ENCODE data around the gene ZNF23.

ZNF23 gene

DNA sequence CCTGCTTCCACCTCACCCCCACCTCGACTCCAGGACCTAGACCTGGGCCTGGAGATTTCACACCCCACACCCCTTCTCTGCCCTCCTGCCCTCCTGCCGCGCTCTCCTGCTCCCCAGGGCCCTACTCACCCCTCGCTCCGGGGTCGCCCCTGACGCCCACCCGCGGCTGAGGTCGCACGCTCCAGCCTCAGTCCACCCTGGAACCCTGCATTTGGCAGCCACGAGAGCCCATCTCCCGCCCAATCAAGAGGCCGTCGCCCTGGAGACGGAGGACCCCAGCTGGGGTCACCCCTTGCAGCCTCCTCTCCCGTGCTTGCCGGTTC lies 36.3 kb downstream of the ZNF23 start:
- no peak for DNase-seq

DNA sequence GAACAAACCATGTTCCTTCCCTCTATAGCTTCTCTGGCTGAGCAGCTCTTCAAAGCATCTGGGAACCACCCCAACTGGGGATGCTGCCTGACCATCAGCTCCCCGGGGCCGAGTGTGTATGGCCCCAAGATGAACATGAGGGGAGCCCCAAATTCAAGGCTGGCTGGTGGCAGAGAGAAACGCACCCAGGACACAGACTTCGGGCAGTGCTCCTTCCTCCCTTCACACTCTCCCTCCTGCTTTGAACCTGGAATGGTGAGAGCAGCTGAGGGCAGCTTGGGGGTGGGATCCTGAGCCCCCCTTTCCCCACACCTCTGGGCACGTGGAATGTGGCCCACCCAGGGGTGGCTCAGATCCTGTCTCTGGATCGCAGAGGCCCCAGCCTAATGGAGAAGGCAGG lies 37.4 kb downstream of the ZNF23 start:
- DNase-seq: no peak

DNA sequence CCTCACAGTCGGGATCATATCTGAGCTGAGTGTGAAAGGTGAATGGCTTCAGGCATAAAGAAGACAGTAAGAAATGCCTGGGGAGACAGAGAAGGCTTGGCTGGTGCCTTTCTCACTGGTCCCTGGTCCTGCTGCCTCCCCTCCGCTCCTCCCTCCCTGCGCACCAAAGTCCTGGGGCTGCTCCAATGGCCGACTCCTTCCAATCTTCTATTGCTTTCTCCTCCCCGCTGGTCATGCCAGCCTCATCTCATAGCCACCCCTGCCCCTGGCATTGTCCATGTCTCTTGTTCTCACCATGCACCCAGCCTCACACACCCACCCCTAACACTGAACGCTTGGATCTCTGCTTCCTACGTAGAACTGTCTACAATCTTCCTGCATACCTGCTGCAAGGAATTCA lies 38.2 kb downstream of the ZNF23 start:
- DNase-seq: no peak

DNA sequence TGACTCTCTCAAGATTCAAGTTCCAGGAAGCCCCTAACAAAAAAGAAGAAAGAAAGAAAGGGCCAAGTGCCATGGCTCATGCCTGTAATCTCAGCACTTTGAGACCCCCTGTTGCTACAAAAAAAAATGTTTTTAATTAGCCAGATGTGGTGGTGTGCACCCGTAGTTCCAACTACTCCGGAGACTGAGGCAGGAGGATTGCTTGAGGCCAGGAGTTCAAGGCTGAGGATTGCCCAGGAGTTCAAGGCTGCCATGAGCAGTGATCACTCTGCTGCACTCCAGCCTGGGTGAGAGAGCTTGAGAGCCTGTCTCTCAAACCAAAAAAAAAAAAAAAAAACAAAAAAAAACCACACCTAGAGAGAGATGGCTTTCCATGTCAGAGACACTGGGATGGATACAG lies 39.0 kb downstream of the ZNF23 start:
- DNase-seq: no peak

DNA sequence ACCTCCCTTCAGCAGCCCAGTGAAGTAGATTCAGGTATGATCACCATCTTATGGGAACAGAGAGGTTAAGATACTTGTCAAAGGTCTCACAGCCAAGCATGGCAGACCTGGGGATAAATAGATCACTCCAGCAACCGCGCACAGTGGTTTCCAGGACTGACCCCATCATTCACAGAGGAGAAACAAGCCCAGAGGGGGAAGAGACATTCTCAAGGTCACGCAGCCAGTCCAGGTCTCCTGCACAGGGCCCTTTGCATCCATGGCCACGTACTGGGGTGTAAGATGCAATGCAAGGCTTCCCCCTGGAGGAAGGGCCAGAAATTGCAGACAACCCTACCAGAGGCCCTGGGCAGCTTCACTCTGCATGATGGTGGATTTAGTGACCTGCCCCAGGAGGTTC lies 40.1 kb downstream of the ZNF23 start:
- peak; percentile 42 for DNase-seq

DNA sequence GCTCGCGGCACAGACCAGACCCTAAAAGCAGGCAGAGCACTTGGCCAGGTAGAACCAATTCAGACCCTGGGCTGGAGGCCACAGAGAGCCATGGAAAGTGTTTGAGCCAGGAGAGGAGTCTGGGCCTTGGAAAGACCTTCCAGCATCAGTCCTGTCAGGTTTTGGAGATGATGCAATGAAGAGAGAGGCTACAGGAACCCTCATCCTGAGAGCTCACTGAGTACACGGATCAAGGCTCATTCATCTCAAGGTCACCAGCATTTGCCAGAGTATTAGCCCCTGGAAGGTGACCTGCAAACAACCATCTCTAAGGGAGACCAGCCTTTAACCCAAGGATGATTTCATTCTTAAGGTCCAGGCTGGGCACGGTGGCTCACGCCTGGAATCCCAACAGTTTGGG lies 48.0 kb downstream of the ZNF23 start:
- no peak for DNase-seq

DNA sequence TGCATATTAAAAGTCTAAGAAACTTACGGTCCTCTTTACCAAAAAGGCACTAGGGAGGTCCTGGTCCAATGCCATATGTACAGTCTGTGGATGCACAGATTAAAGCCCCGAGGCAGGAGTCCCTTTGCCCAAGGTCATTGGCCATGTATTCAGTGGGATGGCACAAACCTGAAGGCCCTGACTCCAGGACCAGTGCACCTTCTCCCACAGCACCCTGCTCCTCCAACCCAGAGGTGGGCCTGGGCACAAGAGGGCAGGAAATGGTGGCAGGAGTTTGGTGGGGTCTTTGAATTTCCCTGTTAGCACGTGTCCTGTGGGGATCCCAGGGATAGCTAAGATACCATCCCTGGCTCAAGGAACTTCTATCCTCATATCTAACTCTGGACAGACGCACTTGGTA lies 48.7 kb downstream of the ZNF23 start:
- DNase-seq: no peak

DNA sequence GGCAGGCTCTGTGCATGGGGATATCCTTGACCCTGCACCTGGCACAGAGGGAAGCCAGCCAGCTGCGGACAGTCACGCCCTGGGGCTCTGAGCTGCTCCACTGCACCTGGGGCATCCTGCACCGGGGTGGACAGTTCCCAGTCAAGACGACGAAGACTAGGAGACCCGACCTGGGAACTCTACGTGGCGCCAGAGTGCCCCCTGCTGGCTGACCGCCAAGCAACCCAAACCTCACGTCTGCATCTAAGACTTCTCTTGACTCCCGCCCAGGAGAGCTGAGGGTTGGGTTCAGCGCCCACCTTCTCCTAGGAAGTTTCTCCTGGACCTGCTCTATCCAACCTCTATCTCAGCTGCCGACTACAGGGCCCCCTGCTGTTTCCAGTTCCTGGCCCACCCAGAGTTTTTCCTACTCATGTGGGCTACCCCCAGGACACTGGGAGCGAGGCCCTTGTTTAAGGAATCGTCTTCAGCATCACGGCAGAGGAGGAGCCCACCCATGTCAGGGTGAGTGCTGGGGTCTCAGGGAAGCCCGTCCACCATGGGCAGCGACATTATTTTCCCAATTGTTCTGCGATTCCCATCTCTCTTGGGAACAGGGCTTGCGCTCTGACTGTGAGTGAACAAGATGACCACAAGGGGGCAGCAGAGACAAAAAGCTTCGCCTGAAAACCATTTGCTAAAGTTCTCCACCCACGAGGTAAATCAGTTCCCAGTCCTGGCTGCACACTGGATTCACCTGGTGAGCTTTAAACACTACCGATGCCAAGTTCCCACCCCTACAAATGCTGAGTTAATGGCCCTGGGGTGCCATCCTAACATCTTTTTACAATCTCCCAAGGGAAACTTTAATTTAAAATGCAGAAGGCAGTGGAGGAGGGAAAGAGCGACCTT lies 49.5 kb downstream of the ZNF23 start:
- DNase-seq: peak; percentile 79

DNA sequence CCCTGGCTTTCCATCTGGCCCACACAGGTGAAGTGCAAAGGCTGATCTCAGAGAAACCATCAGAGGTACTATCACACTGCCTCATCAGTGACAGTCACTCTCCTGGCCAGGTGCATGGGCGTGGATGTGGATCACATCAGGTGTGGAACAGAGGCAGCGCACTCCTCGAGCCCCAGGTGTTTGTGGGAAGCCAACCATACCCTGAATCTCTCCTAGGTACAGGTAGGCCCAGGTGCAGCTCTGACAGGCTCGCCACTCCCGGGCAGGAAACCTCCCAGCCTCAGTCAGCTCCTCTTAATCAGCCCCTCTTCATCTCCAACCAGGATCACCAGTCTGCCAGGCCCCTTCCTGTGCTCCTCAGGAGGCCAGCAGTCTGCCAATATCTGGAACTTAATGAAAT lies 51.9 kb downstream of the ZNF23 start:
- no peak for DNase-seq

DNA sequence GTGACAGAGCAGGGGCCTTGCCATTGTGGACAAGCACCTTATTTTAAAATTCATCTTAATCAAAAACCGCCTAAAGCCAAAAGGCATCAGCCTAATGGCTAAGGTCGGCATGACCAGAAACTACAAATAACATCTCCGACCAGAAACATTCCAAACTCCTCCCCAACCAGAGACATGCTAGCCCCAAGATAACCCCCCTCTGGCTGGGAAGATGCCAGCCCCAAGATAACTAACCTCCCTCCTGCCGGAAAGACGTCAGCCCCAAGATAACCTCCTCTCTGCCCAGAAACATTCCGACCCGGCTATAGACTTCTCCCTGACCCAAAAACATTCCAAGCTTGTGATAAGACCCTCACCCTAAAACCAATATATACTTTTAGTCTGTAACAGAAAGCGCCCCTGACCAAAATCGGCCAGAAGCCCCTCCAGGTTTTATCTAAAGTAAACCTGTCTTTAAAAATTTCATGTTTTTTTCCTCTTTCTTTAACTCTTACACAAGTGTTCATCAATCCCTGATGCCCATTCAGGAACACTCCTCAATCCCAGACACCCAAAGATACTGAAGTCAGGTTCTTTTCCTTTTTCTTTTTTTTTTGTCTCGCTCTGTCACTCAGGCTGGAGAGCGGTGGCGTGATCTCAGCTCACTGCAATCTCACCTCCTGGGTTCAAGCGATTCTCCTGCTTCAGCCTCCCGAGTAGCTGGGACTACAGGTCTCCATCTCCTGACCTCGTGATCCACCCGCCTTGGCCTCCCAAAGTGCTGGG lies 52.9 kb downstream of the ZNF23 start:
- no peak for DNase-seq

DNA sequence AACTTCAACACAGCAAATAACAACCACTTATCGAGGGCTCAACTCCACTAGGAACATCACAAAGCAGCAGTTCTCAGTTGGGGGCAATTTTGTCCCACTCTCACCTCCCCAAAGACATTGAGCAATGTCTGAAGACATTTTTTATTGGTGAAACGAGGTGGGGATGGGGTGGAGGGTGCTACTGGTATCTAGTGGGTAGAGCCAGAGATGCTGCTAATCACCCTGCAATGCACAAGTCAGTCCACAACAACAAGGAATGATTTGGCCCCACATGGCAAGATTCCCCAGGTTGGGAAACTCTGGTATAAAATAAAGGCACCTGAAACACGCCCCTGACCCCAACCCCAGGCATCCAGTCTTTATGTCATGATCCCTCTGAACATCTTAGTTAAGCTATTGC lies 53.5 kb downstream of the ZNF23 start:
- DNase-seq: no peak

DNA sequence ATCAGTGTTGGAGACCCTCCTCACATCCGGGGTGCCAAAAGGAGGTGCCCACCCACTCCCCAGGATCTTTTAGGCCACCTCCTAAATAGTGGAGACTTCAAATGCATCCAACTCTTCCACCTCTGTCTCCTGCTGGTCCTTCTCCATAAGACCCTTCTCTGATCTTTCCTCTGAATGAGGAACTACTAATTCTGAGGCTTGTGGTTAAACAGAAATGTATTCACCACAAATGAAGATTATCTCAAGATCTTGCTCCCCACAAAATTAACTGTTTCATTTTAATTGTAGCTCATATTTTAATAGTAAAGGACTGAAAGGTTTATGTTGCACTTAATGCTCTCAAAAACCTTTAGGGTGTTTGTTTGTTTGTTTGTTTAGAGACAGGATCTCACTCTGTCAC lies 54.3 kb downstream of the ZNF23 start:
- DNase-seq: no peak

DNA sequence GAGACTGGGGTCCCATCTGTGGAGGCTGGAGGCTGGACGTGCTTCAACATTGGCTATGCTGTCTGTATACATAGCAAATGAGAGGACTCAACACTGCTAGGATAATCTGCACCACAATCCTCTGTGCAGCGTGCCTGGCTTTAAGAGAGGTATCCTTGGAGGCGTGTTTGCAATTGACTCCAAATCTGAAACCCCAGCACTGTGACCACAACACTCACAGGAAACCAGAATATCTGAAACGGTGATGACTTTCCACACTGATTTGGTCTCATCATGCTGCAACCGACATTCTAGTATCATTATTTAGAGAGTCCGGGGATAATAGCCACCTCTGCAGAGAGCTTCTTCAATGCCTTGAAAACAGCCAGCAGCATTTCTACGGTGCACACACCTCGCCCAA lies 55.3 kb downstream of the ZNF23 start:
- DNase-seq: no peak

DNA sequence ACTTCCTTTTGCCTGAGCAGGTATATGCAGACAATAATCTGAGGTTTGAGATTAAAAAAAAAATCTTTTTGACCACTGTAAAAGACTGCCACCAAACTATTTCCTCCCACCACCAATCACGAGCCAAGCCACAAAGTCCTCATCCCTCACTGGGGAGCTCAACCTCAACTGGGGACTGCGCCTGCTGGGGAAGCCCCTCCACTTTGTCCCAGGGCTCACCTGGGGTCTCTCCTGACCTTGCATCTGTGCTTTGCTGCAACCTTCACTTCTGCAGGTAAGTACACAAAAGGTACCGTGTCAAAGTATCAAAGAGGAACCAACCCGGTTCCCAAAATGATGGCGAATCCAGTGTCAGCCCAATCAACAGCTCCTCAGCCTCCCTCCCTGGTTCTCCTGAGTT lies 55.7 kb downstream of the ZNF23 start:
- DNase-seq: no peak

DNA sequence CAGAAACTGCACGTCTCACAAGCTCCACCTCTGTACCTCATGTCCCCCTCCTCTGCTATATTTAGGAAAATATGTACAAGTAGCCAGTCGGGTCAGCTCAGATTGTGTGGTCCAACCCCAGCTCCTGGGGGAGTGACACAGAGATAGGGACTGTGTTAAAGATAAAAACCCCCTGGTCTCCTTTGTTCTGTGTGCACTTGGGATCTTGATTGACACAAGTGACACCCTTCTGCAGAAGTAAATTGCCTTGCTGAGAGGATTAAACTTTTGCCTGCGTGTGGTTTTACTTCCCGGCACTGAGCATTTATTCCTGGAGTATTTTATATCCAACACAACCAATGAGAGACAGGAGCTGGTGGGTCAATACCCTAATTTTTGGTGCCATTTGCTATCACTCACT lies 57.7 kb downstream of the ZNF23 start:
- no peak for DNase-seq

DNA sequence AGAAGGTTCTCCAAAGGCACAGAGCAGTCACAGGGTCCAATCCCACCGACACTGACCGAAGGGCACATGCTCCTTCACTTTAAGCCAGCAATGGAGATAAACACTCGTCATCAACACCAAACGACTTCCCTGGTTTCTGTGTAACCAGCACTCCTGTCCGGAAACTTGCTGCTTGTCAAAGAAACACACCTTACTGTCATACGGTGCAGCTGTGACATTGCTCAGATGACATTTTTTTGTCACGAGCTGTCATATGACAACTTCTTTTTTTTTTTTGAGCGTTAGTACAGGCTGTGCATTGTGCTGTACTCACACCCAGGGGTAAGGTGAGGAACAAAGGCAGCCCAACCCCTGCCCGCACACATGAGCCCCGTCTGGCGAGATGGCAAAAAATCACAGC lies 59.4 kb downstream of the ZNF23 start:
- DNase-seq: no peak

DNA sequence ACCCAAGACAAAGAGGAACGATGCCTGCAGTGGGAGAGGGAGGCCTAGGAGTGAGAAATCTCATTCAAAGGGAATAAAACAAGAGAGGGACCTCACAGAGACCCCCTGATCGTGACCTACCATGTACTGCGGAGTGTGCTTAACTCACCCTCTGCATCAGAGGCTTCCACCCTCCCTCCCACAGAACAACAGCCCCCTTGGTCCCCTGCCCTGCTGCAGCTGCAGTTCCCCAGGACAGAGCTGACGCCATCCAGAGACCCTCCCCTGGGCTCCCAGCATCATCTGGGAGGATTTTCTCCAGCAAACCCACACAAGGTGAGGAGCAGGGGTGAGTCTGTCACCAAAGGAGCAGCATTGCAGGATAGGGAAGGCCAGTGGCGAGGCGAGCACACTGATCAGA lies 60.0 kb downstream of the ZNF23 start:
- DNase-seq: no peak

DNA sequence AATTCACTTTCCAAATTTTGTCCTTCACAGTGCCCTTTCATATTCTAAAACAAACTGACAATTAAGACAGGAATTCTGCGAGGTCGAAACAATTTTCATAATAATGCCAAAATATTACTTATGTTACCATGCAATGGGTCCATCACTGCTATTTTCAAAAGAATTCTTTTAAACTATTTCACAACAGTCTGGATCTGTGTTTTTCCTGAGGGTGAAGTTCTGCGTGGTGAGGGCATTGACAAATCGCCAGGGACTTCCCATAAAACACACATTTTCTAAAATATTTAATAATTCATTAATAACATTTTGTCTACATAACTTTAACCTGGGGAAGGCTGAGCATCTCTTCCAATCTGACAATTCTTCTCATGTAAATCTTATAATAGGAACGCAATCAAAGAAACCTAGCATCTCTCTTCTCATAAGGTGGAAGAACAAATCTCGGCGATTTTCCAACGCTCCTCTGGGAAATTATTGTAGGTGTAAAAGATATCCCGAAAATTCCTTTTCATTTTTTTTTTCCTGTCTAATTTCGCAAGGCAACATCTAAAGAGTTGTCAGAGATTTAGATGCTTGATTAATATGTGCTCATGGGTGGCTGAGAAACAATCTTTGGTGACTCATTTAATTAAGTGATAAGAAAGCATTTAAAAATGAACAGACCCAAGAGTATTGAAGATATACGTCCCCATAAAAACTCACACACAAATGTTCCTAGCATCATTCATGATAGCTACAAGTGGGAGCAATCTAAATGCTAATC lies 62.1 kb downstream of the ZNF23 start:
- no peak for DNase-seq
